Measurements from ENCODE around the gene SNRPD2.

SNRPD2 gene

DNA sequence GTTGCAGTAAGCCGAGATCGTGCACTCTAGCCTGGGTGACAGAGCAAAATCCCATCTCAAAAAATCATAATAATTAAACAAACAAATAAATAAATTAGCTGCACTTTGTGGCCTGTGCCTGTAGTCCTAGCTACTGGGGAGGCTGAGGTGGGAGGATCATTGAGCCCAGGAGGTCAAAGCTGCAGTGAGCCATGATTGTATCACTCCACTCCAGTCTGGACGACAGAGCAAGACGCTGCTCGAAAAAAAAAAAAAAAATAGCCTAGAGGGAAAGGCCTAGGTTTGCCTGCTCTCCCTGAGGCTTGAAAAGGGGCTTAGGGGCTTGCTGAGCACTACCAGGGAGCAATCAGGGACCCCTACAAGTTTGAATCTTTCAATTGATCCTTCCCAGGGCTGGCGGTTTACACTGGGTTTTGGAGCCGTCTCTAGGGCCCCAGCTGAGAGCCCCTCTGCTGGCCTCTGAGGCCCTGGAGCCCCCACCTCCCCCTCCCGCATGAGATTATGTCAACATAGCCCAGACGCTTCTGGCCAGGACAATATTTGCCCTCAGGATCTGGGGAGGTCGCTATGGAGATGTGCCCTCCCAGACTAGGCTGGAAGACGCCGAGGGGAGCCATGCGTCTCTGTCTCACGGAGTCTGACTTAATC, 34.1 kb downstream of the SNRPD2 start:
- no peak for DNase-seq (ENCODE audit: low read depth in 2 of 2)

GRCh38 chr19:45655073-45655472, 36.7 kb downstream of the SNRPD2 start:
- no peak for DNase-seq (ENCODE audit: low read depth in 2 of 2)

GRCh38 chr19:45653634-45654033, 38.1 kb downstream of the SNRPD2 start:
- no peak for DNase-seq (ENCODE audit: low read depth in 2 of 2)

GRCh38 chr19:45650722-45651121, 41.0 kb downstream of the SNRPD2 start:
- no peak for DNase-seq (ENCODE audit: low read depth in 2 of 2)

- DNase-seq (ENCODE audit: low read depth in 2 of 2) = no peak
Measured at GRCh38 chr19:45646345-45646698, 45.4 kb downstream of the SNRPD2 start.

GRCh38 chr19:45645631-45646344, 46.0 kb downstream of the SNRPD2 start:
- DNase-seq (ENCODE audit: low read depth in 2 of 2) = peak in 1 of 2 donors; percentile 64

DNA sequence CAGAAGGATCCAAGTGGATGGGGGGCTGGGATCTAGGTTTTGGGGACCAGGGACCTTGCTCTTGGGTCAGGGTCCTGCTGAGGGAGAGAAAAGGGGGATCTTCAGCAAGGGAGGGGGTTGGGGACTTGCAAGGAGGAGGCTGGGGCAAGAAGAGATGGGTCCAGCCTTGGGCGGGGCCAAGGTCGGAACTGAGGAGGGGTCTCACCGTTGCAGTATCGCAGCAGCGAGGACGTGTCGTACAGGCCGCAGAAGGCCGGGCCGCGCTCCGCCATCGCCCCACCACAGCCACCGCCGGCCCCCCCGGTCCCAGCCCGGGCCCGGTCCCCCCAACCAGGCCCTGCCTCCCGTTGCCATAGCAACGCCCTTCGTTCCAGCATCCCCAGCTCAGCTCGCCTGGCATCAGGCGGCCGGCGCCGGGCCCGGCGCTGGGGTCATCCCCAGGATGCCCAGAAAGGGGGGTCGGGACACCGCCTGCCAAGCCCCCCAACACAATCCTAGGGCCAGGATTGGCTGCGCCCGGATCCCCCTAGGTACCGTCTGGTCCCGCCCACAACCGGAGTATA, 46.6 kb downstream of the SNRPD2 start:
- no peak for DNase-seq (ENCODE audit: low read depth in 2 of 2)

GRCh38 chr19:45643927-45644771, 47.6 kb downstream of the SNRPD2 start:
- no peak for DNase-seq (ENCODE audit: low read depth in 2 of 2)

- peak; percentile 95 to 96 for DNase-seq (ENCODE audit: low read depth in 2 of 2)
Measured at GRCh38 chr19:45643024-45643926, 48.5 kb downstream of the SNRPD2 start.

DNA sequence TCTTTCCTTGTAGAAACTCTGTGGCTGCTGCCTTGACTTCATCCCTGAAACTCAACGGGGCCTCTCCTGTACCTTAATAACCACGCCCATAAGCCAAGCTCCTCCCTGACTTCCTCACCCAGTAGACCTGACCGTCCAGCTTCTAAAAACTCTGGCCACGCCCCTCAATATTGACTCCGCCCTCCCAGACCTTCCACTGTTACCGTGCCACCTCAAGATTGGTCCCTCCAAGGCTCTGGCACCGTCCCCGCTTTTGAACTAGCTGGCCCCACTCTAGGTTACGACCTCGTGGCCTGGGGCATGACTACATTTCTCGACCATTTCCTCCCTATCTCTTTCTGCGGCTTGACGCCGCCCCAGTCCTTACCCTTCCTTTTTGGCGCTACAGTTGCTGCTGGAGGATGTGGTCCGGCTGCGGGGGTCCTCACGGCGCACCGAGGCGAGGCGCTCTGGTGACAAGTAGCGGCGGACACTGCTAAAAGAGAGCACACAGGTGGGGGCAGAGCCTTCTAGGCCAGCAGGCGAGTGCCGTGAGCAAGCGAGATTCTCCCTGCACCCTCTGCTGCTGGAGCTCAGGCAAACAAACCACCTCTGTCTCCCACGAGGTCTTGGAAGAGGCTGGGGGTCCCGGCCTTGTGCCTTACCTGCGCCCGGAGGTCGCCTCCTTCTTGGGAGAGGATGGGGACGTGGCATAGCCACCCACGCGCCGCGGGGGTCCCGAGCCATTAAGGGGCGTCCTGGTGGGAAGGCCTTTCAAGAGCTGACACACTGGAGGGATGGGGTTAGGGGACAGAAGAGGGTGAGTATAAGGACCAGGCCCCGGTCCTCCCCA, 50.3 kb downstream of the SNRPD2 start:
- DNase-seq (ENCODE audit: low read depth in 2 of 2) = peak; percentile 72 to 90

GRCh38 chr19:45640849-45641273, 50.9 kb downstream of the SNRPD2 start:
- peak in 1 of 2 donors; percentile 51 for DNase-seq (ENCODE audit: low read depth in 2 of 2)

- DNase-seq (ENCODE audit: low read depth in 2 of 2) = peak; percentile 27 to 38
Measured at GRCh38 chr19:45638930-45639729, 52.6 kb downstream of the SNRPD2 start, which contains the start of gene EML2. Gene EML2 (minus strand): TSS chr19:45639397. CDS start chr19:45639376, 21 bp downstream.

- DNase-seq (ENCODE audit: low read depth in 2 of 2) = no peak
Measured at GRCh38 chr19:45637890-45638667, 53.7 kb downstream of the SNRPD2 start.
